Stimulated activated CD4-positive, alpha-beta T cell treated with anti-CD3 and anti-CD28 coated beads, Interleukin-1b, Interleukin-23, amount 100 ng/mL, for 4 hours (primary cell): ENCODE results near the gene PTH.

Source experiments
- DNase-seq, 2 donors: peaks; one replicate each; pipeline ENCODE4 v3.0.0-alpha.2; 2020; ENCODE audit warnings: low read depth in 2 of 2

PTH gene

DNA sequence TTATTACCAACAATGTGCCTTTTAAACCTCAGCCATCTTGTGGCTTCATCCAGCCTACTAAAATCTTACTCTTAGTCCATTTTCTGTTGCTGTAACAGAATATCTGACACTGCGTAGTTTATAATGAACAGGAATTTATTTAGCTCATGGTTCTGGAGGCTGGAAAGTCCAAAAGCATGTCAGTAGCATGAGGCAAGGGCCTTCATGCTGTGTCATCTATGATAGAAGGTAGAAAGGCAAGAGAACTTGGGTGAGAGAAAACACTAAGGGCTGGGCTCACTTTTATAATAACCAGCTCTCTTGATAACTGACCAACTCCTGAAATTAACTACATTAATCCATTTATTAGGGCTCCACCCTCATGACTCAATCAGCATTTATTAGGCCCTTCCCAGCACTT is 46.3 kb downstream of the PTH start:
- DNase-seq = no peak

DNA sequence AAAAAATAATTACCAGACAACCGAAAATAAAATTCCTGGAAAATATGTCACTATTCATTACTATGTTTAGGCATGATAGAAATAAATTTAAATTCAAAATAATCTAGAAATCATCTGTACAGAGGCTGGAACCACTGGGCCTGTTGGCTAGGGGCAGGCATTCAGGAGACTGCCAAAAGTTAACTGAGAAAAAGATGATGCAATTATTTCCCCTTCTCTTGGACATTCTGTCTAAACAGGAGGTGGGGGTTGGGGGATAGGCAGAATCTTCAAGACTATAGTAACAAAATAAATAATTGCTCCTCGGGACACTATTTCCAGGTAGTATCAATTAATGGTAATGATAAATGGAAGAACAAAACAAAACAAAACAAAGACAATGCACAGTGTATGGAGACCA is 46.9 kb downstream of the PTH start:
- no peak for DNase-seq

DNA sequence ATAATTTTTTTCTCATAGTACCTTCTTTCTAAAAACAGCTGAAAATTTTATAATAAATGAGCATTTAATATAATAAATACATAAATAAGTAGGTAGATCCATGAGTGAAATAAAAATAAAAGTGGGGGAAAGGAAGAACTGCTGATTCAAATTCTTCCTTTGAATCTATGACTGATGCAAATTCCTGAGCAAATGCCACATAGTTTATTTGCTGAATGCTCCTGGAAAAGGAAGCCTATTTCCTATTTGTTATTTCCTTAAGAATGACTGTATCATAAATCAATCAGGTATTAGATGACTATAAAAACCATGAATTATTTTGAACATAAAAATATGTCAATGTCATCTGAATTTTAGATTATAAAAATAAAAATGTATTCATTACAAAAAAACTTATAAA is 49.4 kb downstream of the PTH start:
- no peak for DNase-seq

DNA sequence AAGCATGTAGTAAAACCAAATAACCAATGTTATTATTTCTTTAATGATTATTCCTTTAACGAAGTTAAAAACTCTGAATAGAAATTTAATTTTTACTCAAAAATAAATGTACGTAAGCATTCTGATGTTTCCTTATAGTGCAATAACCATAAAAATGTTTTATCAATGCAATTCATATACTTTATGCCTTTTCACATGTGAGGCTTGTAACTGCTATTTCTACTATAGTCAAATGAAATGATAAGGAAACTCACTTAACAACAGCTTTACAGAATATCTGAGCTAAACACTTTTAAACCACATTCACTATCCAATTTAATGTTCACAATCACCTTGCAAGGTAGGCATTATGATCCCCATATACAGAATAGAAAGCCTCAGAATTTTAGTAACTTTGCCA is 50.2 kb downstream of the PTH start:
- no peak for DNase-seq
